HG02623 (cell line): ENCODE results near the gene HOXA7.

Source experiments
- ATAC-seq: cut with Tn5 transposase; IDR thresholded peaks from one replicate; pipeline ENCODE4 v1.9.1; 2021; ENCODE audit warnings: moderate library complexity; ENCODE audit not compliant: unreplicated experiment

HOXA7 gene

DNA sequence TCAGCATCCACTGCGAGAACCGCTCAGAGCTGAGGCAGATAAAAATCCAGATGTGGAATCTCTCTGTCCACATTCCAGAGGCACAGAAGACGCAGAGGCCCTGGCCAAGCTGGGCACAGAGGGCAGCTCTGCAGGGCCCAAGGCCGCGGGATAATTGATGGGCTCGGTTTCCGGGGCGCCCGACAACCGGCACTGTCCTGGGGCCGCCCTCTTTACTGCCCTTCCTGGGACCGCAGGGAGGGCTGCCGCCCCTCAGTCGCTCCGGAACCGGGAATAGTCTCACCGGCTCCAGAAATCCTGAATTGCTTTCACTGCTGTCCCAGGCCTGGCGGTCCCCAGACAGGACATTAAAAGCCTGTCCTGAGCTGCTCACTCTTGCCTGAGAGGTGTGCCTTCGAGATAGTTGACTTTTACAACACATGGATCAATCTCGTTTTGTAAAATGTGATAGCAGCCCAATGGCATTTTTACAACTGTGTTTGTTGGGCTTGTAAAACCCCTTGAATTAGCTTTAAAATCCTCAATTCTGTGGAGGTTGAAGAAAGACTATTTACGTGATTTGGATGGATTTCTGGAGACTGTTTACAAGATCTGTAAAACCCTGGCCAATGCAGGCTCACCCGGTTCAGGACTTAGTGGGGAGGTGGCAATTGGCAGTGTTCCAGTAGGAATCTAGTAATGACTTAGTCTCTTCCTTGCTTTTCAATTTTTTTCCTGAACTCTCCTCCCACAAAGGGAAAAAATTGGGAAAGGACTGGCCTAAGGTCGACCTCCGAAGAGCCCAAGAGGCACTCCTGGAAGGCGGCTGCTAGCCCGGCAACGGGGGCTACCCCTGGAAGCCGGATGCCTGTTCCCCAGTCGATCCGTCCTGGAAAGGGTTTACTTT is 7.5 kb downstream of the HOXA7 start:
- ATAC-seq = no peak

DNA sequence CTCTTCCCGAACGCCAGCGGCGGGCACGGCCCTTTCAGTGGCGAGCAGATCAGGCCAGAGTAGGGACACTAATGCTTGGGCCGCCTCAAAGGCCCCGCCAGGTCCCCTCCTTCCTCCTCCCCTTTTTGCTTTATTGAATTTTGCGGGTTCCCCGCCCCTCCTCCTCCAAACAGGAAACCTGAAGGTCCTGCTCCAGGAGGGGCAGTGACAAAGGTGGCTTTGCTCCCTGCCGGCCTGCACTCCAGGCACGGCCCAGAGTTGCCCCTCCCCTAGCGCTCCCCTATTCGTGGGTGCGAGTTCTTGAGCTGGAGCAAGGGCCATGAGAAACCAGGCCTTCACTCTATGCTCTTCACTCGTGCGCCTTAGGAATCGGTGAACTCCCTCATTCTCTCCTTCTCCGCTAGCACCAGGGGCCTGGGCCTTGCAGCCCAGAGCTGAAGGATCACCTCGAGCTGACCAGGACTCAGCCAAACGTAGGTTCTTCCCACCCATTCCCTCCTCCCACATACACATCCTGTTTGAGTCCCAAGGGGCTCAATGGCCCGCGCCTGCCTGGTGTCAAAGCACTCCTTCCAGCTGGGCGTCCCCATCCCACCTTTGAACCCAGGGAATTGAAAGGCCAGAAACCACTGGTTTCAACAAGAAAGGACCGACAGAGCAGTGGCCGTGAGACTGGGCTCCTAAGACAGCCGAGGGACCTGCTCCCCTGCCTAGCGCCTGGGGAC is 8.3 kb downstream of the HOXA7 start:
- ATAC-seq = no peak

DNA sequence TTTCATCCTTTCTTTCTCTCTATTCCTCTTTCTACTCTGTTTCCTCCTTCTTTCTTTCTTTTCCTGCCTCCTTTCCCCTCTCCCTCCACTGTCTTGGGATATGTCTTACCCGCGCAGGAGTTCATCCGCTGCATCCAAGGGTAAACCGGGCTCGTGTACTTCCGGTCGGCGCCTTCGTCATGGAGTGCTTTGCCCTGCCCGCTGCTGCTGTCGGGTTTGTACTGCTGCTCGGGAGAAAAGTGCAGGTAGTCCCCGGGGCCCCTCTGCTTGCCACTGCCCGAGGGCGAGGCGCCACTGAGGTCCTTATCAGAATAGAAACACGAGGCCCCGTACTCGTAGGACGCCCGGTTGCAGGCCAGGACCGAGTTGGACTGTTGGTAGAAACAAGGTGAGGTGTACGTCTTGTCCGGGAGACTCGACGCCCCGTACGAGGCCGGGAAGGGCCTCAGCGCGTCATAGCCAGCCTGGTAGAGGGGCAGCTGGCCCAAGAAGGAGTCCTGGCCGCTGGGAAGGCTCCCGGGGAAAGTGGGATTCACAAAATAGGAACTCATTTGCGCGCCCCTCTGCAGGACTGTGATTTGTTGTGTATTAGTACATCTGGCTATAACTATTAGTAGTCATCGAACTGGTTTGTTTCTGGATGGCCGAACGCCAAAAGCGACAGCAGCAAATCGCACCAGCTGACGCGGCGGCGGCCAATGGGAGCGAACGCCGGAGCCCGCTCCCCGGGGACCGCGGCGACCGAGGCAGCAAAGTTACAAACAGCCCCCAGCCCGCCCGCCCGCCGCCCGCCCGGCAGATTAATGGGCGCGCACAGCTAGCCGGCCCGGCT is 9.1 kb downstream of the HOXA7 start, which contains the start of gene HOXA6:
Gene HOXA6 (minus strand): TSS at position 576 of the 832 bp plus-strand sequence. CDS start 25 bp downstream, at position 551.
- ATAC-seq = no peak

DNA sequence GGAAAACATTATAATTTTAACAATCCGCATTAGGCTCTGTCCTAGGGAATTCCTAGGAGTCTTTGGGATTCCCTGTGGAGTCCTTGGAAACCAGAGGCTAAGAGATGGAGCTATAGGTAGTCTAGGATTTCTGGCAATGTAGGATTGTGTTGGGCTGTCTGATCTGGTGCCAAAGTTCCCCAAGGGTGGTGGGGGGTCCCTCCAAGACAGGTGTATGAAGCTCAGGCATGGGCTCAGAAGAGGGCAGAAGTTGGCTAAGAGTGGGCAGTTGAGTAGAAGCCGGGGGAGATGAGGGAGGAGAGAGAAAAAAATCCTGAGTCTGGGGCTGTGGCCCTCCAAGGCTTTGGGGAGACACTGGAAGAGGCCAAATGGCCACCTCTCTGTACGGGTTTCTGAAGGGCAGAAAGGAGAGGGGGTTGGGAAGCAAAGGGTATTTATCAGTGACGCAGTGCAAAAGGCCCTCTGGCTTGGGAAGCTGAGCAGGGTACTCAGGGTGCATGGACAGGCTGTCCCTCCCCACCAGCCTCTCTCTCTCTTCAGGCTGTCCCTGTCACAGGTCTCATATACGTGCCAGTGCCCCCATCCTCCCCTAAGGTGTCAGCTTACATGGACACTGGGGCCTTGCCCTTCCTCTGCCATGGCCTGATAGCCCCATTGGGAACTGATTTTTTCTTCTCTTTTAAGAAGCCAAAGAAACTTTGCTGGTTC is 9.8 kb downstream of the HOXA7 start:
- no peak for ATAC-seq

DNA sequence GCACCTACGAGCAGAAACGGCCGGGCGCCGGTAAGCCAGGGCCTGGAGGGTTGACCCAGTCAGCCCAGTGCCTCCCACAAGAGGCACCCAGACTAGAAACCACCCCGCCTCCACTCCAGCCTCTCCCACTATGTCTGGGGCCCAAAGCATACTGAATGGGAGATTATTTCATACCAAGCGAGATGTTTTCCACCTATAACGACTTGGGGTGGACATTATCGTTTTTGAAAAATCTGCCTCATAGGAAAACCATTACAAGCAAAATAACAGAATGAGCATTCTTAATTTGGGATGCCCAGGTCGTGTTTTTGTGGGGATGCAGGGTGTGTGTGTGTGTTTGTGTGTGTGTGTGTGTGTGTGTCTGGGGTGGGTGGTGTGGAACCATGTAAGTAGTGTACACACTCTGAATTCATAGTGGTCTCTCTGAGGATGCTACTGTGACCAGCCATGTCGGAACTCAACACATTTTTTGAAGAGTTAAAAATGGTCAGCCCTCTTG is 10.5 kb downstream of the HOXA7 start:
- ATAC-seq = no peak

DNA sequence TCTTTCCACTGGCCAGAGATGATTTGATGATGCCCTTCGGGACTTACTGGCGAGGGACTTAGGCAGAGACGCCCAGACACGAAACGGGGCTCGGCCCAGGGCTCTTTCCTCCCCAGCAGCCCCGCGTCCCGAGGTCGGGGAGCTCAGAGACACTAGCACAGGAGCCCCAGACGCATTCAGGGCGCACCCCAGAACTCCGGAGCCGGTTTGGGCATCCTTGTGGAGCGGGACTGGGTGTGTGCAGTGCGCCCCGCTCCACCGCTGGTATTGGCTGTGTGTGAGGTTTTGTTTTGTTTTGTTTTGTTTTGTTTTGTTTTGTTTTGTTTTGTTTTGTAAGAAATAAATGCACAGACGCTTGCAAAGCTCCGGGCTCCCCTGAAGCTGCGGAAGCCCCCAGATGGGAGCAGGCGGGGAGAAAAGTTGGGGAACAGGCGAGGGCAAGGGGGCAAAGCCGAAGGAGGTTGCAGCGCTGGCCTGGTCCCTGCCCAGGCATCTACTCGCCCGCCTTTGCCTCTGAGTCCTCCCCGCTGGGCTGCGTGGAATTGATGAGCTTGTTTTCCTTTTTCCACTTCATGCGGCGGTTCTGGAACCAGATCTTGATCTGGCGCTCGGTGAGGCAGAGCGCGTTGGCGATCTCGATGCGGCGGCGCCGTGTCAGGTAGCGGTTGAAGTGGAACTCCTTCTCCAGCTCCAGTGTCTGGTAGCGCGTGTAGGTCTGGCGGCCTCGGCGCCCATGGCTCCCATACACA is 11.1 kb downstream of the HOXA7 start:
- no peak for ATAC-seq

DNA sequence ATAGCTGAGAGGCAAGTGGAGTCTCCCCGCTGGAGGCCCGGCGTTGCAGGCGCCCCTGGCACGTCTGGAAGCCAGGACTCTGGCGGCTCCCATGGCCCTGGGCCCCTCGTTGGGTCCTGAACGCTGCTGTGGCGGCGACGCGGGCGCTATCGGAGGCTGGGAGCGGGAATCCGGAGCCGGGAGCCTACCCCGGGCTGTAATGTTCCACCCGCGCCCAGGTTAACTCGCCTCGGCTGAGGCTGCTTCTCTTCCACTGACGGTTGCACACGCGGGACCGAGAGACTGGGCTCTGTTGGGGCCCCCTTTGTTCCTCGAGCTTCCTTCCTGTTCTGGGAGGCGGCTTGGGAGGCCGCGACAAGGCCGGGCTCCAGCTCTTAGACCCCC is 11.7 kb downstream of the HOXA7 start:
- ATAC-seq = no peak

DNA sequence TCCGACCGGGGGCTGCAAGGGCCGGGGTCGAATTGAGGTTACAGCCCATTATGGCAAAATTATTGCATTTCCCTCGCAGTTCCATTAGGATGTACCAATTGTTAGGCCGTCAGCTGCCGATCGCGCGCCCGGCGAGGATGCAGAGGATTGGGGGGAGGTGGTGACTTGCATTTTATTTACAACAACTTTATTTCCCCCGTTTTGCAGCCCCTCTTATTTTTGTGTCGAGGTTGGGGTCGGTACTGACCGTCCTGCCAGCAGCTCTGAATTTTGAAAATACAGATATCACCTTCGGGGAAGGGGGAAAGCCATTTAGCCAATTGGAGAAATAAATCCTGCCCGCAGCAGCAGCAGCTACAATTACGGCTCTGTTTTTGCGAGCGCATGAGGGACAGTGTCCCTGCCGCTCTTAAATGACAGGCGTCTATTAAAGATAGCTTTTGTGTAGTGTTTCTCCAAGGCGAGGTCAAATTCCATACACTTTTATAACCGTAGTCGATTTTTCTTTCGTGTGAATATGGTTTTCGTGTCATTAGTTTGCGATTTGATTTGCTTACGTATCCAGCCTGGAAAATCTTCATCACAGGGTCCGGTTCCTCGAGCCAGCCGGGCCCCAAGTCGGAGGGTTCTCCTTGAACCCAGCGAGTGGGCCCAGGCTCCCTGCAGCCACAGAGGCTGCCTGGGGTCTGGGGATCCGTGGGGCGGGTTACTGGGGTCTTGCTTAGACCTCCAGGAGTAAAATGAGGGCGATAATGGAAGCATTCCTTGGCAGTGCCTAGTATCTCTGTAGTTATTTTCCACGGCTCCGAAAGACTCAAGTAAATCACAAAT is 12.3 kb downstream of the HOXA7 start:
- no peak for ATAC-seq

DNA sequence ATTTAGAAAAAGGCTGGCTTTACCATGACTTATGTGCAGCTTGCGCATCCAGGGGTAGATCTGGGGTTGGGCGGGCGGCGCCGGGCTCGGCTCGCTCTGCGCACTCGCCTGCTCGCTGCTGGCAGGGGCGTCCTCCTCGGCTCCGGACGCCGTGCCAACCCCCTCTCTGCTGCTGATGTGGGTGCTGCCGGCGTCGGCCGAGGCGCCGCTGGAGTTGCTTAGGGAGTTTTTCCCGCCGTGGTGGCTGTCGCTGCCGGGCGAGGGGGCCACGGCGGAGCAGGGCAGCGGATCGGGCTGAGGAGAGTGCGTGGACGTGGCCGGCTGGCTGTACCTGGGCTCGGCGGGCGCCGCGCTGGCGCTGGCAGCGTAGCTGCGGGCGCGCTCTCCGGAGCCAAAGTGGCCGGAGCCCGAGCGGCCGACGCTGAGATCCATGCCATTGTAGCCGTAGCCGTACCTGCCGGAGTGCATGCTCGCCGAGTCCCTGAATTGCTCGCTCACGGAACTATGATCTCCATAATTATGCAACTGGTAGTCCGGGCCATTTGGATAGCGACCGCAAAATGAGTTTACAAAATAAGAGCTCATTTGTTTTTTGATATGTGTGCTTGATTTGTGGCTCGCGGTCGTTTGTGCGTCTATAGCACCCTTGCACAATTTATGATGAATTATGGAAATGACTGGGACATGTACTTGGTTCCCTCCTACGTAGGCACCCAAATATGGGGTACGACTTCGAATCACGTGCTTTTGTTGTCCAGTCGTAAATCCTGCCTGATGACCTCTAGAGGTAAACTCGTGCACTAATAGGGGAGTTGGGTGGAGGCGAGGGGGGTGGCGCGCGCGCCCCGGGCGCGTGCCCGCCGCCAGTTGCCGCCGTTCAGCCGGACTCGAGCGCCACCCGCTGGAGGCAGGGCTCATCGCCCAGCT is 13.2 kb downstream of the HOXA7 start, which contains the start of gene HOXA5:
Gene HOXA5 (minus strand): TSS at position 659 of the 927 bp plus-strand sequence. CDS start 74 bp downstream, at position 585.
- no peak for ATAC-seq

DNA sequence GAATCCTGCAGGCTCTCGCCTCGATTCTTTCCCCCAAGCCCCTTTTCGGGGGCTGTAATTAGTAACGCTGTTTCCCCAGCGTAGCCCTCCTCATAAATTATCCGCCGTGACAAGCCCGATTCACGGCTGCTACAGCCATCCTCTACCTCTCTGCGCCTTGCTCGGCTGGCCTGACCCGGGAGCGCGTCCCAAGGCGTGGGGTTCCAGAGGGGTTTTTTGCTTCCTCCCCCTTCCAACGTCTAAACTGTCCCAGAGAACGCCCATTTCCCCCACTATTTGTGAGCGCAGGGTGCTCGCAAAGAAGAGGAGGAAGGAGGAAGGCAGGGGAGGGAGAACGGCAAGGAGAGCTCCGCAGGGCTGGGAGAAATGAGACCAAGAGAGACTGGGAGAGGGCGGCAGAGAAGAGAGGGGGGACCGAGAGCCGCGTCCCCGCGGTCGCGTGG is 13.9 kb downstream of the HOXA7 start:
- no peak for ATAC-seq

DNA sequence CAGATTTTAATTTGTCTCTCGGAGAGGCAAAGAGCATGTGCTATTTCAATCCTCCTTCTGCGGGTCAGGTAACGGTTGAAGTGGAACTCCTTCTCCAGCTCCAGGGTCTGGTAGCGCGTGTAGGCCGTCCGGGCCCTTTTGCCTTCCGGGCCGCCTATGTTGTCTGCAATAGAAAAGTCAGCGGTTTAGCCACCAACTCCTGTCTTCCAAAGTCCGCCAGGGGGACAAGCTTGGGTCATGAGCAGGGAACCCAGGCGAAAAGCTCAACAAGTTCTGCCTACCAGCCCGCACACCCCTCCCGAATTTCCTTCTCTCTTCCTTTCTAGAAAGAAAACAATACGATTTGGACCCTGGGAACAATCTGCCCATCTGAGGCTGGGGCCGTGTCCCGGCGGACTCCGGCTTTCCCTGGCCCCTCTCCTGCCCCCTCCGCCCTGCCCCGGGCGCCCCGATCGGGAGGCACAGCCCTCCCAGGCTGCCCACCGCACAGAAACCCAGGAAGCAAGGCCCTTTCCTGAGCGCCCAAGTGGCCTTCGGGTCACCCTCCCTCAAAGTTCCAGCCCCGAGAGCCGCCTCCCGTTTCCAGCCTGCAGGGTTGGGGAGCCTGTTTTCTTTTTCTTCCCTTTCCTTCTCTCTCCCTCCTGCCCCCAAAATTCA is 14.4 kb downstream of the HOXA7 start:
- no peak for ATAC-seq

DNA sequence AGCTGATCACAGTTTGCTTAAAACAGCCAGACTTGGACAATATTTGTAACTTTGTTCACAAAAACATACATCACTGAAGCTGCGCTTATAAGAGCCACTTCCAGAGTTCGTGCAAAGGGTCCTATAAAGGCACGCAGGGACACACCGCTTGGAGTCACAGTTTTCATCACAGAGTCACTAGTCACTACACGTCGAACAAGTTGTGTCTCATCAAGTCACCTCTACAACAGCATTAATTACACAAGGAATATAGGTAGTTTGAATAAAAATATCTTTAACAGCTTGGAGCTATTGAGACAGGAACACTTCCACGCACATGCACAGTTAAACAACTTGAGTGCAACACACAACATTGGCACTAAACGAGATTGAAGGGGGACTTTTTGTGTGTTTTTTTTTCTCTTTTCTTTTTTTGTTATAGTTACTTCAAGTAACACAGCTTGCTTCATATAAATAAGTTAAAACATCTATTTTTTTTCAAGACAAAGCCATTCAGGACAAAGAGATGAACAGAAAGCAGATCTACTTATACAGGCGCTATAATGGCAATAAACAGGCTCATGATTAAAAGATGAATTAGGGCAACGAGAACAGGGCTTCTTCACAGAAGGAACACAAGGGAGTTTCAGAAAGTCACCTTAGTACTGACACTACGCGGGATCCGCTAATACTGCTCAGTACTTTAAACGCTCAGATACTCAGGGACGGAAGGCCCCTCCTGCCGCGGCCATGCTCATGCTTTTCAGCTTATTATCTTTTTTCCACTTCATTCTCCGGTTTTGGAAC is 15.1 kb downstream of the HOXA7 start:
- ATAC-seq = no peak

DNA sequence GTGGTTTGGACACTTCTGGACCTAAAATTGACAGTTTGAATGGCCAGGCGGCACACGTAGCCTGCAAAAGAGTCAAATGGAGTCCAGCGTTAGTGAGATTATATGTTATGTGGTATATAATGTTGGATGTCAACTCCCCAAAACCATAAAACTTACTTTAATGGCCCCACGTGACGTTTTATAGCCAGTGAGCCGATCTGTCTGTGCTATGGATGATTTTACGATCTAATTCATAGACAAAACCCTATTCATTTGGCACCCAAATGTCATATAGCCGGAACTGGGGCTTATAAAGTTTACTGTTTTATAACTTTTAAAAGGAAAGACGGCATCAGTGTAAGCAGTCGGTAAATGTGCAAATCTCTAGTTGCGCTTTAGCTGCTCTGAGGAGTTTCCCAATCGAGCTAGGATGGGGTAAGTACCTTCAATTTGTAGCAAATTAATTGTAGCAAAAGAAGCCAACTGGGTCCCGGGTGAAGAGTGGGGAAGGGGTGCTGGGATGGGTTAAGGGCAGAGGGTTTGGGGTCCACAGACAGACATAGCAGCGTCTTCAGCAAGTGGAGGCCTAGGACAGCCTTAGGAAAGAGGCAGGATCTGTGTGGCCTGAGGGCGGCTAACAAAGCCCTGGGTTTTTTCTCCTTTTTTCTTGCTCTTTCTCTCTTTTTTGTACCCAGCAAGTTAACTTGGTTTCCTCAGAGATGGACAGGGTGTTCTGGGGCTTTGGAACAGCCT is 16.2 kb downstream of the HOXA7 start:
- no peak for ATAC-seq

DNA sequence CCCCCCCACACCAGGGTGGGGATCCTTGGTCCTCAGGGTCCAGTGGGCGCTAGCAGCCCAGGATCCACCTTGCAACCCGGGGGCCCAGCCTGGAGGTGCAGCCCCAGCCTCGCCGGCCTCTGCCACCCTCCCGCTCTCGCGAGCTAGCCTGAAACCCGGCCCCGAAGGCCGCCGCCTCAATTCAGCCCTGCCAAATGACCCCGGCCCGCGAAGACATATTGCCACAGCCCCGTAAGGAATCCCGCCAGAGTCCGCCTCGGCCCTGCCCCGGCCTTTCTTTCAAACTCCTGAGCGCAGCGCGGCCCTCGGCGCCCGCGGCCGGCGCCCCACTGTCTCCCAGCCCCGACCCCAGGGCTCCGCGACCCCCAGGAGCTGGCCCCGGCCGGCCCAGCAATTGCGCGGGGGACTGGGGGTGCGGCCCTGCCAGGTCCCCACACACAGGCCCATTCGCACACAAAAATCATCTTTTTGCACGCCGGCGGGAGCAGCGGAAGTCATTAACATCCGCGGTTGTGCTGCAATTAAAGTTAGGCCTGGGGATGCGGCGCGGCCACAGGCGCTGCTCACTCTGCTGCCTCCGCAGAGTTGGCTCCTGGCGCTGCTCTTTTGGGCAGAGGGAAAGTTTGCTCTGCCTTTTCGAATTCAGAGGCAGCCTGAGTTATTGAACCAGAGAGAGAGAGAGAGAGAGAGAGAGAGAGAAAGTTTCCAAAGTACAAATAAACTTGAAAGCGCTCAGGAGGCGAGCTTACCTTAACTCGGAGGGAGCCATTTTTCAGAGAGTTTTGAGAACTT is 16.9 kb downstream of the HOXA7 start:
- no peak for ATAC-seq

DNA sequence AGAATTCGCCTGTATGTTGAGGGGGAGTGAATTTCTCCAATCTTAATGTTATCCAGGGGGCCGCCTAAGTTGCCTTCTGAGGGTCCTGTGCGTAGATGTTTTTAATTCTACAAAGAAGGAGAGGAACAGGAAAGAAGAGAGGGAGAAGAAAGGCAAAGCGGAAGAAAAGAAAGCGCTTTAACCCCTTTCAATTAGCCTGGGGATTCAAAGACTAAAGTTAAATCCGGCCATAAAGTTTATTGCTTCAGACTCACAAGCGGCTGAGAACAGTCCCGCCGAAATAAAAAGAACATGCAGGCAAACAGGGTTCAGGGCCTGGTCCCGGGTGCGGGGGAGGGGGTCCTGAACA is 17.5 kb downstream of the HOXA7 start:
- ATAC-seq = no peak
